Eye (tissue), 1 donor: ENCODE measurements around the gene AQP12A.

Experiments used
- DNase-seq: peaks from one replicate; pipeline ENCODE4 v3.0.0-alpha.2; 2015

The AQP12A gene

DNA sequence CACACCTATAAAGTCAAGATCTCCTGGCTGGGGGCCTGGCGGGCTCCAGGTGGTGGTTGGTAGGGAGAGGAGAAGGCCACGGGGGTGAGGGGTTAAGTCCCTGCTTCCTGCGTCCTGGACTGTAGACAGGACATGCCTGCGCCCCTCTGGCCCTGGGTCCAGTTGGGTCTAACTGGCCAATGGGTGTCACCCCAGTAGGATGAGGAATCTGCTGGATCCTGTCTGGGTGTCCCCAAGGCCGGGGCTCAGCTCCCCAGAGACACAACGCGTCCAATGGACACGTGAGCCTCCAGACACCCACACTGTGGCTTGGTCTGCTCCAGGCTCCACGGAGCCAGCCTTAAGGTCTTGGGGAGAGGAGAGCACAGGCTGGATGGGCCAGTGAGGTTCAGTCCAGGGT, 19.6 kb downstream of the AQP12A start:
- DNase-seq = no peak

DNA sequence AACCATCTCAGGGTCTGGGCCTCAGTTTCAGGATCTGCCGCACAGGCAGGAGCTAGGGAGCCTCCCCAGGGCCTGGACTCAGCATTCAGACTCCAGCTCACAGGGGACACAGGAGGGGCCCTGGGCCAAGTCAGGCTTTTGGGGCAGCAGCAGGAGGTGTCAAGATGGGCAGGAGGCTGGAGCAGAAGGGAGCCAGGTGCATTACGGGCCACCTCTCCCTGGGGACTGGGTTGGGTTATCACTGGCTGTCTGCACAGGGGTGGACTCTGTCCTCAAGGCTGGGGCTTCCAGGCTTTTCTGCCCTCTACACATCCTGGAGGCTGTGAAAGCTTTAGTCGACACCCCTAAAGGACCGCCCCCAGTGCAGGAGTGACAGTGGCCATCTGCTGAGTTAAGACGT, 20.0 kb downstream of the AQP12A start:
- DNase-seq = no peak

DNA sequence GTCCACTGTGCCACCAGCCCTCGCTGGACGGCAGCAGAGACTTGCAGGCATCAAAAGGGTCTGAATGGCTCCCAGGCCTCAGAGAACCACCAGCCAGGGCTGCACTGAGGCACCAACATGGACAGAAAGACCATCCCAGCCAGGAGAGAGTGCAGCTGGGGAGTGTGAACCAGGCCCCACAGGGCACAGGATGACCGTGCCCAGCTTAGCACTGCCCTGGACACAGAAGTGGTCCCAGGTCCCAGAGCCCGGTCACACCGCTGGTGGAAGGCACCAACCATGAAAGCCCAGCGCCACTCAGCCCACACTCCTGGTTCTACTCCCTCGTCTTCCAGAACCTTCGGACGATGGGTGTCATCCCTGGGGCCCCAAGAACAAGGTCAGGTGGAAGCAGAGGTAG, 20.5 kb downstream of the AQP12A start:
- DNase-seq = no peak

DNA sequence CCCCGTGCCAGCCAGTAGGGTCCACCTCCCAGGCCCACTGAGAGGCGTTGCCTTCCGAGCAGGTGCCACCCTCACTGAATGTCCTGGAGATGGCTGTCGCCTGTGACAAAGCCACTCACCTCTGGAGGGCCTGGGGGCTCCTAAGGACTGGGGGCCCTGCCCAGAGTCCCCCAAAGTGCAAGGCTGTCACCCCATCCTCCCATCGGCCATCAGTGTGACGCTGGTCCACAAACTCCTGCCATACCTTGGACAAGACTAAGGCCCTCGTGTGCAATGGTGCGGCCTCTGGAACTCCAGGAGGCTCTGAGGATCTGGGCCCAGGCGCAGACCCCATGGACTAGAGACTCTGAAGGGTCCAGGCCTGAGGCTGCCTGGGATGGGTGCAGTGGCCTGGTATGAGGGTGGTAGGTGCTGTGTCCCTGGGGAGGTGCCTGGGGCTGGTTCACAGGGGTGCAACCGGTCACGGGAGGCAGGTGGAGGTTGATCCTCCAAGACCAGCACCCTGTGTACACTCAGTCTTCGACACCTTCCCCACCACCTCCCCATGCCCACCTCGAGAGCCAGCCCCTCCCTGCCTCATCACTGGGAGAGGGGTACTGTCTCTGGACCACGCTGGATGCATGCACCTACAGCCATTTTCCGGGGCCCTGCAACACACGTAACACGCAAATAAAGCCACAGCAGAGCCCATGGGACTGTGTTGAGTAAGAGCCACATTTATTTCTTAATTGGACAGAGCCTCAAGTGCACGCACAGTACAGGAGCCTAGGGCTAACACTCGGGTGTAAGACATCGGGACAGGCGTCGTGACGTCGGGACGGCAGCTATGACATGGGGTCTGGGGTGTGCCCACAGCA, 21.6 kb downstream of the AQP12A start:
- no peak for DNase-seq

DNA sequence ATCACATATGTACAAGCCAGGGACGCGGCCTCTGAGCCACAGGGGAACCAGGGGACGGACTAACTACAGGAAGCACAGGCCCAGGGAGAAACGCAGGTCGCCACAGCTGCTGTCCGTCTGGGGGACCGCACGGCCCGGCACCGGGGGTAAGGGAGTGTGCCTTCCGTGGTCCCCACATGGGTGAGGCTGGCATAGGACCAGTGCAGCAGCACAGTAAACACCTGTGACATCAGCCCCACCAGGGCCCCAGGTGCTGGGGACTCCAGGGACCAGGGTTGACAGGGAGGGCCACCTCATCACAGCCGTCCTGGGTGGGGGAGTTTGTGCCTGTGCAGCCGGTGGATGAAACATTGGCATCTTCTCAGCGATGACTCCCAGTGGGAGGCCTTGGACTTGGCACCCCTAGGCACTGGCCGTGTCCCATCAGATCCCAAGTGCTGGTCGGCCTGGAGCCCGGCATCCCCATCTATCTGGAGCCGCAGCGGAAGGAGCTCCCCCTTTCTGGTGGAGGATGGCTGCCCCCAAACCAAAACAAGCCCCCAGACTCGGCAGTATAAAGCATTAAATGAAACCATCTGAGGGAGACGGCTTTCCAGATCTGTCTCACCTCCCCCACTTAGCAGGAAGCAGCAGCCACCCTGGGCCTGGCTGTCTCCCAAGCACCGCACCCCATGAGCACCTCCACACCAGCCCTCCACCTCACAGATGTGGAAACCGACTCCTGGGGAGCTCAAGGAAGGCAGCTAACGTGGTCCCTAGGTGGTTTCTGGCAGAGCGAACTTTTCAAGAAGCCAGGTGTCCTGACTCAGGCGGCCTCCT, 22.5 kb downstream of the AQP12A start:
- DNase-seq = no peak

DNA sequence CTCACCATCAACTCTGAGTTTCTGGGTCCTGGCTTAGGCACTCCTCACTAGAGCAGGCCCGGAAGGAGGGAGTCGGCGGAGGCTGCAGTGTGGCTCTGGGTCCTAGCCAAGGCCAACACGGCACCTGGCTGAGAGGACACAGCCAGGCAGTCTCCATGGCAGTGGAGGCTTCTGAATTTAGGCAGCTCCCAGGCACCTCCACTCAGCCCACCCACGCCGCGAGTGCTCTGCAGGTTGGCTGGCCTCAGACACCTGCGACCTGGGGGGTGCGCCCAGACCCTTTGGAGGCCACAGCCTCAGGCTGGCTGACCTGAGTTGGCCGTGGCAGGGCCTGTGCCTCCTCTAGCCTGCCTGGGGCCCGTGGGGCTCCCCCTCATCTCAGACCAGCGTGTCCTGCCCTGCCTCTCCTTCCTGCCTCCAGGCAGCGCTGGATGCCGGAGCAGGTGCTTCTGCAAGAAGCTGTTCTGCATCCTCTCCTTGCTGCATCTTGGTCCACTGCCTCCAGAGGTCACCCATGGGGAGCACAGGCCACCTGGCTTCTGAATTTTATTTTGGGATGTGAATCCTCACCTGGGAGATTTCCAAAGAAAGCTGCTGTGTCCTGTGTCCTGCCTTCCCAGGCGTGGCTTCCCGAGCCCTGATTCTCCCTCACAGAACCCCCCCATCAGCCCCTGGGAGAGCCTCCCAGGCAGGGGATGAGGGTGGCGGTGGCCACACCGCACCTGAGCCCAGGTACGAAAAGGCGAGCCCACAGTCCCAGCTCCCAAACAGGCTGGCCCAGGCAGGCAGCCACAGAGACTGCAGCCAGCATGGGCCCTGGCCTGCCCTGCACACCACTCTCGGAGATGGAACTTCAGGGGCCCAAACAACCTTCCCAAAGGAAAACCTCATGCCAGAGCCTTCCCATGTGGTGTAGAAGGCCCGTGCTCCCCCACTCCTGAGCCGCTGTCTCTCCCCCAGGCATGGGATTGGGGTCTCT, 23.4 kb downstream of the AQP12A start:
- DNase-seq = no peak

DNA sequence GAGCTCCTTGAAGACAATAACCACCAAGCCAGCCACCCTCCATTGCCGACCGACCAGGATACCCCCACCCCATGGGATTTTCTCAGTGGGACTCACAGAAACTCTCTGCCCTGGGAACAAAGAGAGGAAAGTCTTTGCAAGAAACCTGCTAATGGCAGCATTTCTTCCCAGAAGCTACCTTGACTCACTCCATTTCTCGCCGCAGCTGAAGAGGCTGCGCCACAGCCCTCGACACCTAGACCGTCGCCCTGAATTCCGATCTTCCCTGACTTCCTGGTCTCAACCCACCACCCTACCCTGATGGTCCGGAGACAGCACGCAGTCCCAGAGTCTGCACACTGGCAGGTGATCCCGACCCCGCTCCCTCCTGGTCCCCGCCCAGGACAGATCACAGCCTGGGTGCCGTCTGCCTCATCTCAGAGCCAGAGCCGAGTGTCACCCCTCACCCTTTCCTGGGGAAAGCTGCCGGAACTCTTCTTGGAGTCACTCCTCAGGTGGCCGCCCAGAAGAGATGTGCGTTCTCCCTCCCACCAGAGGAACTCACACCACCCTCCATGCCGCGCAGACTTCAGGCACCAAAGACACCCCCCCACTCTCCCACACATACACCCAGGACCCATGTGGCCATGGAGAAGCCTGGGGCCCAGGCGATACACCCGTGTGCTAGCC, 24.6 kb downstream of the AQP12A start:
- no peak for DNase-seq

DNA sequence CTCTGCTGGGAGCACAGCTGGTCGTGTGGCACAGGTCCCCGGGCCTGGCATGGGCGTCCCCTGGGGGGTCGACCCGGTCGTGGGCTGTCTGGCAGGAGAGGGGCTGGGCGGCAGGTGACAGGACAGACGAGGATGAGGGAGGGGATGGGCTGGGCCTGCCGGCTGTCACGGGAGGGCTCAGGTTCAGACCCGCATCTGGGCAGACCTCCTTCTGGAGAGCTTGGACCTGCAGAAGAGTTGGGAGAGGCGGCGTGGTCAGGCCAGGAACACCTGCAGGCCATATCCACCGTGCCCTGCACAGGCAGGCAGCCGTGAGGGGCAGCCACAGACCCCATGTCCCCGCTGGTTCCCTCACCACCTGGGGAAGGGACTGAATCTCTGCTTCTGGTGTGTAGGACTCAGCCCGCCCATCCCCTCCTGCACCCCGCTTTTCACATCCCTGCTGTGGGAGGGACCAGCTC, 25.5 kb downstream of the AQP12A start:
- DNase-seq = no peak

DNA sequence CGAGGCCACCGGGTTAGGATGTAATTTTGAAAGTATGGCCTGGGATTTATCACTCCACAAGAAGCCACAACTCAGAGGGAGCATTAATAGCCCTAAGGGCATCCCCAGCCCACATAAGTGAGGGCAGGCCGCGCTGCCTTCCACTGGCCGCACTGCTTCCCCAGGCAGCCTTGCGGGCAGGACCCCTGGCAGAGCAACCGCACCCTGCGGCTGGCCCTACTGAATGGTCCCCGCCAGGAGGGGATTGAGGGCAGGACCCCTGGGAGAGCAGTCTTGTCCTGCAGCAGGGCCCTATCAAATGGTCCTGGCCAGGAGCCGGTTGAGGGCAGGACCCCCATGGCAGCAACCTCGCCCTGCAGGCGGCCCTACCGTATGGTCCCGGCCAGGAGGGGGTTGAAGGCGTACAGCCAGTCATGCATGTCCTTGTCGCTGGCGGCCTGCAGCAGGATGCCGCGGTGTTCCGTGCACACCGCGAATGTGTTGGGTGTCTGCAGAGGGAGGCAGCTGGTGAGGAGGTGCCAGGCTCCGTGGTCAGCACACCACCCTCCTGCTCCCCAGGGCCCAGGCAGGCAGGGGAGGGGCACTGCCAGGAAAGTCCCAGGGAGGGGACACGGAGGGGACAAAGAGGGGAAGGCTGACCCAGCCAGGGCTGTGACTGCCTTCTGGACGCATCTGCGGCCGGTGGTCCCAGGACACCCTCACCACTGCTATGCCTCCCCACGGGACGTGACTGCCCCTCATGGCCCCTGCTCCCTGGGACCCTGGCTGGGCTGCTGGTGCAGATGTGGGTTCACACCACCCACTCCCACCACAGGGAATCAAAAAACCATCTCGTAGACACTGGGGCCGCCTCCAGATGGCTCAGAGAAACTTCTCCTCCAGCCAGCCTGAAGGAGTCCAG, 26.3 kb downstream of the AQP12A start:
- no peak for DNase-seq

DNA sequence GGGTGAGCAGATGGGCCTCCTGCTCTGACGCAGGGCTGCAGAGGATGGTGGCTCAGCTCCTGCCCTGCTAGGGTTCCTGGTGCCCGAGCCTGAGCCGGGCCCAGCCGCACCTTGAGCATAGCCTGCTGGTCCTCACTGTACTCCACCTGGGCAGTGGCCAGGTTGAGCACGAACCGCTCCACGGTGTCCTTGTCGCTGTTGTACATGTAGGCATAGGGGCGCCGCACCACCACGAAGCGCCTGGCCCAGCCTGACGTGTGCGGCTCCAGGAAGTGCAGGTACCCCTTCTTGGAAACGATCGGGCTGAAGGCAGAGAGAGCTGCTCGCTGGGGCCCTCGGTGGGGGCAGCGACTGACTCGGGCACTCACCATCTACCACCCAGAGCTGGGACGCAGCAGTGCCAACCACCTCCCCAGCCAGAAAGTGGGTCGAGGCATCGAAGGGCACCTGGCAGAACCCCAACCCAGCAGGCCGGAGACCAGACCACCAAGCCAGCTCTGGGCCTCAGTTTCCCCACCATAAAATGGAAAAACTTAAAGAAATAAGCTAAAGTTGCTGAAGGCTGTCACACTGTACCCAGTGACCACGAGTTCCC, 27.3 kb downstream of the AQP12A start:
- no peak for DNase-seq

DNA sequence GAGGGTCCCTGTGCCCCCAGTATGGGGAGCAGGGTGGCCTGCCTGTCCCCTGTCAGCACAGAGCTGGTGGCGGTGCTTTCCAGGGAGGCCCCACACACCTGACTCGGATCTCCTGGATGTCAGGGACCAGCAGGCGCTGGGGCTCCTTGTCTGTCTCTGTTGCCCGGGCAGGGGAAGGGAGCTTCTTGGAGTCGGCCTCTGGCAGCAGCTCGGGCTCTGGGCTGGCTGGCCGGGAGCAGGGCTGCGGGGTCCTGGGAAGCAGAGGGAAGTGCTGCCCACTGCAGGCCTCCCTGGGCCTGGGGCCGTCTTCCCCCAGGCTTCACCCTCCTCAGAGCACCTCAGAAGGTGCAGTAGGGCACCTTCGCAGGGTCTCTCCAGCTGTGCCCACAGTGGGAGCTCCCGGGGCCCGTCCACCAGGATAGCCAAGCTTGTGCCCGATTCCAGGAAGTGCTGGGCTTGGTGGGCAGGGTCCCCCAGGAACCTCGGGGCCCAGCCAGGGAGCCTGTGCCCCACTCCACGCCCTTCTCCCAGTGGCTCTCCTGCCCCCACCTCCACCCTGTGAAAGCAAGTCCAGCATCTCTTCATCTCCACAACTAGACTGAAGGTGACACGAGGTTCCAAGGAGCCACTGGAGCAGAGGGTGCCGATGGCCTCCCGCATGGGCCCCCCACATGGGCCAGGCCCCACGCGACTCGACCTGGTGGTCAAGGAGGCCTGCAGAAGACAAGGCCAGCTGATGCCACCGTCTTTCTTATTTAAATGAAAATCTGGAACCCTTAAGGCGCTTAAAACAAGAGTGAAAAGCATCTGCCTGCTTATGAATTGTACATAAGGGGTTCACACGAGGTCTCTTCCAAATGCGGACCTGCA, 28.2 kb downstream of the AQP12A start:
- DNase-seq = no peak

DNA sequence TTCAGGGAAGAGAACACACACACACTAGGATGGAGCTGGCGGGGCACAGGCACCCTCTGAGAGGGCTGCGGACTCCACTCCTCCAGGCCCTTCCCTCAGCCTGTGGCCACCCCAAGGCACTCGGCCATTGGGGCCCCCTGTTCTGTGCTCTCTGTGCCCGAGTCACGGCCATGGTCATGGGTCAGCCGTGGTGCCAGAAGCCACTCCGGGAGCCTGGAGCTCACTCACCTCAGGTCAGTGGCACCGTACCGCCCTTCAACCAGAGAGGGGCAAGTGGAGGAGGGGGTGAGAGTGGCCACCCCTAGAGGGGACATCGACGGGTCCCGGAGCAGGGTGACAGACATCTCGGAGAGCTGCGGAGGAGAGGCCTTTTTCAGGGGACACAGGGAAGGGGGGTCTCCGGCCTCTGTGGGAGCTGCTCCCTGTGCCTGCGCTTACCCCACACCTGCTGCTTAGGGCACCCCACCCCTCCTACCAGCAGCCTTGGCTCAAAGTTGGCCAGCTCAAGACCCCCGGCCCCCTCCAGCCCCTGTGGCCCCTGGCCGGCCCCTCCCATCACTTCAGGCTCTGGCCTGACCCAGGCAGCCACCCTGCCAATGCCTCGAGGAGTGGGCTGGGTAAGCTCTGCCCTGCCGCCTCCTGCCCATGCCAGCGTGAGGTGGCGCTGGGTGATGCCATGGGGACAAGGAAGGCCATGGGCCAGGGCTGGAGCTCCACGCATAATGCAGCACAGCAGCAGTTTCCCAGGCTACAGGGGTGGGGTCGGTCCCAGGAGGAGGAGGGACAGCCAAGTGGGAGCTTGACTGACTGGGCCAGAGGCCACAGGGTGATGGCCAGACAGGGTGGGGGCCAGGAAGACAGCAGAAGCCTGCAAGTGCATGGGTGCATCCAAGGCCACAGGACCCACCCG, 29.3 kb downstream of the AQP12A start:
- DNase-seq = no peak

DNA sequence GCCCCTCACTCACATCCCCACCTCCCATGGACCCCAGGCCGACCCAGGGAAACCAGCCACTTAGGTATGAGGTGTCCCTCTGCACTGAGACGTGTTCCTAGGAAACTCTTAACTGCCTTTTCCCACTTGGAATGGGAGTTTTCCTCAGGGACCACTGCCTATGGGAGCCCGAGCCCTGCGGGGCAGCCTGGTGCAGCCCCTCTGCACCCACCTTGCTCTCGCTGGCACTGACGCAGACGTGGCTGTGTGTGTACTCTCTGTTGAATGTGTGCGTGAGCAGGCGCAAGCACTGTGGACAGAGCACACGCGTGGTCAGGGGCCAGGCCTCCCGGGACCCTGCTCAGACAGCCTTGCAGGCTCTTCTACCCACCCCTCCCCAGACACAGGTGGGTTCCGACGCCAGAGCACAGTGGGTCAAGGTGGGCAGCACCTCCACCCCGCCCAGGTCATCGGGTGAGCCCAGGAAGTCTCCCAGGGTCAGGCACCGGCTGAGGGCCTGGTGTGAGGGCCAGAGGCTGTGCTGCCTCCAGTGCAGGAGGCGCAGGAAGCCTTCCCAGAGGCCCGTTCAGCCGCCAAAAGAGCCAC, 30.0 kb downstream of the AQP12A start:
- no peak for DNase-seq

DNA sequence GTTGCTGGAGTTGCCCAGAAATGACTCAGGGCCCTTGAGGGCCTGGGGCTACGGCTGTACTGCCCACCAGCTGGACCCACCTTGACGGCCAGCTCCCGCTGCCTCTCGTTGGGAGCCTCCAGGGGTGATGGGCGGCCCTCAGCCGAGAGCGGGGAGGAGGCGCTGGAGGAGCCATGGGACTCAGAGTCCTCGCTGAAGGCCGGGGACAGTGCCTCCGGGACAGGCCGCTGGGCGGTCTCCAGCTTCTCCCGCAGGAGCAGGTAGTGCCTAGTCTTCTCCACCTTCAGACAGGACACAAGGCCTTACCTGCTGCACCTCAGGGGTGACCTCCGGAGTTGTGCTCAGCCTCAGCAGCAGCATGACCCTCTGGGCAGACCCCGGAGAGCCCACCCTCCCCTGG, 30.7 kb downstream of the AQP12A start:
- no peak for DNase-seq

DNA sequence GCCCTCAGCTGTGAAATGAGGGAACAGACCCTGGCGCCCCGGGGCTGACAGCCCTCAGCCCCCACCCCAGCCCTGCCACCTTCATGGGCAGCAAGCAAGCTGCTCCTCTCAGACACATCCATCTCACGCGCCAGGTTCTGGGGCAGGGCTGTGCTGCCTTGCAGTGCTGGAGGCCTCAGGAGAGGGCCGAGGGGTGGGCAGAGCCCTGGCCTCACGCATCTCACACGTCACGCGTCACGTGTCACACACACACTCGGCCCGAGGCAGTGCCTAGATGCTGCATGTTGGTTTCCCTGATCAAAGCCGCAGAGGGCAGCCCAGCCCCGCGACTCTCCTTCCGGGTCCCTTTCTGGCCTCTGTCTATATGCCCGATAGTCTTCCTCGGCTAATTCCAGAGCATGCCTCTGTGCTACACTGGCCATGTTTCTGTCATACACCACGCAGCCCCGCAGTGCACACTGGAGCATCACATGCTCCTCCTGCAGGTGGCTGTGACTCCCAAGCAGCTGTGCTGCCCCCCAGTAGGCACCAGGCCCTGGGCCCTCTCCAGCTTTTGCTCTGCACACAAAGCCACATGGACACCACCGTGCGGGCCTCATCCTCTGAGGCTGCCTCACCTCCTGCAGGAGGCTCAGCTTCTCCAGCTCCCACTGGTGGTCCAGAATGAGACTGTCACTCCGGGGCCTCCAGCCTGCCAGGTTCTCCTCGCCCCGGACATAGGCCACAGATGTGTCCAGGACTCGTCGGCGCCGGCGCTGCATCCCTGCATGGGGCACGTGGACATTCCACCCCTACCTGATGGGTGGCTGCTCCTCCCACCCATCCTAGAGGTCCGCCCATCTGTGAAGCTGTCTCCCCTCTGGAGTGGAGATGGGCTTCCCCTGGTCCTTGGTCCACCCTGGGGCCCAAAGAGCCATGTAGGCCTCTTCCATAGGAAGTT, 31.4 kb downstream of the AQP12A start:
- DNase-seq = no peak

DNA sequence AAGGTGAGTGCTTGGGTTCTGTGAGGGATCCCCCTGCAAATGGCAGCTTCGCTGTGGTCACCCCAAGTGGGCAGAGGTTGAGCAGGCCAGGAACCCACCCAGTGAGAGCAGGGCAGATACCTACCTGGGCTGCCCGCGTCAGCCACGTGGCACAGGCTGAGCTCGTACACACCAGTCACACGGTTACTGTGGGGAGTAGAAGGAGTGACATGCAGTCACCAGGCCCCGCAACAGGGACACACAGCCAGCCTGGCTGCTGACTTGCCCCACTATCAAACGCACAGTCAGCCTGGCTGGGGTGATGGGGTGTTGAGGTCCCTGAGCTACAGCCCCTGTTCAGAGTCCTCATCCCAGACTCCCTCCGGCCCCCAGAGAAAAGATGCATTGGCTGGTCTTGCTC, 32.2 kb downstream of the AQP12A start:
- no peak for DNase-seq

DNA sequence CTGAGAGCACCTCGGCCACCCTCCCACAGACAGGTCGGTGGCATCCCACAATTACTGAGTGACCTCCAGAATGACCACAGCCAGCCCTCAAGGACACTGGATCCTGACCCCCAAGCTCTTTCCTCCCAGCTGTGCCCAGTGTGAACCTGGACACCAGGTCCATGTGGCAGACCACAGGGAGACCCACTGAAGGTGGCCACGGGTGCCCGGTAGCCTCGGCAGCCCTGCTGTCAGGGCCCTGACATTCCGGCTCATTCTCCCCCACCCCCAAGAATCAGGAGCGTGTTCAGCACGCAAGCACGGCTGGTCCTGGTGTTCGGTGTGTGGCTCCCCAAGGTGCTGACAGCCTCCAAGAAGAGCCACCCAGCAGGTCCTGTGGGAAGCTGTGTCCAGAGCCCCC, 32.8 kb downstream of the AQP12A start:
- DNase-seq = no peak
